ENCODE data around the gene GNG4.

The GNG4 gene

GRCh38 chr1:235649368-235650163 lies at the start of gene GNG4:
Gene GNG4, minus strand, starts transcription at chr1:235649784. Its CDS starts 65,946 bp downstream, at chr1:235583838.
- Histone ChIP-seq H3K36me3 (ENCODE audit: control insufficient read depth in 2 of 2, insufficient read depth in 2 of 2, low read length in 2 of 2) (no peaks in the 10 kb centered on the region), H3K27ac (ENCODE audit: low read length) (no peak within 1 kb of the TSS), H3K9ac (ENCODE audit: low read length in 2 of 2) (no peak within 1 kb of the TSS), H3K4me3 (ENCODE audit: low read length in 2 of 2) (peak within 1 kb of the TSS; percentile 48 to 67), H3K4me1 (ENCODE audit: control insufficient read depth, insufficient read depth, low read length) (peaks cover 20% of the 10 kb centered on the region), H3K9me3 (ENCODE audit: control insufficient read depth in 2 of 2, low read length in 2 of 2) (no peaks in the 10 kb centered on the region), H3K27me3 (ENCODE audit: control insufficient read depth in 1 of 2, insufficient read depth in 2 of 2, low read length in 2 of 2) (peaks cover 30 to 42% of the 10 kb centered on the region in 2 donors)

GRCh38 chr1:235697508-235697907 lies 47.9 kb upstream of the GNG4 start:
- Histone ChIP-seq H3K9me3 (ENCODE audit: control insufficient read depth in 2 of 2, low read length in 2 of 2) (no peaks in the 10 kb centered on the region), H3K4me3 (ENCODE audit: low read length in 2 of 2) (no peak overlapping the region), H3K4me1 (ENCODE audit: control insufficient read depth, insufficient read depth, low read length) (no peaks in the 10 kb centered on the region), H3K9ac (ENCODE audit: low read length in 2 of 2) (no peak overlapping the region), H3K27ac (ENCODE audit: low read length) (no peak overlapping the region), H3K36me3 (ENCODE audit: control insufficient read depth in 2 of 2, insufficient read depth in 2 of 2, low read length in 2 of 2) (peaks cover 23 to 31% of the 10 kb centered on the region in 2 donors), H3K27me3 (ENCODE audit: control insufficient read depth in 1 of 2, insufficient read depth in 2 of 2, low read length in 2 of 2) (no peaks in the 10 kb centered on the region)

GRCh38 chr1:235689356-235689755 lies 39.8 kb upstream of the GNG4 start:
- peaks cover 8 to 14% of the 10 kb centered on the region in 2 donors for H3K36me3 ChIP-seq (ENCODE audit: control insufficient read depth in 2 of 2, insufficient read depth in 2 of 2, low read length in 2 of 2)
- H3K27me3 ChIP-seq (ENCODE audit: control insufficient read depth in 1 of 2, insufficient read depth in 2 of 2, low read length in 2 of 2), result no peaks in the 10 kb centered on the region
- H3K9me3 ChIP-seq (ENCODE audit: control insufficient read depth in 2 of 2, low read length in 2 of 2), result no peaks in the 10 kb centered on the region
- H3K27ac ChIP-seq (ENCODE audit: low read length), result no peak overlapping the region
- no peak overlapping the region for H3K9ac ChIP-seq (ENCODE audit: low read length in 2 of 2)
- no peaks in the 10 kb centered on the region for H3K4me1 ChIP-seq (ENCODE audit: control insufficient read depth, insufficient read depth, low read length)
- no peak overlapping the region for H3K4me3 ChIP-seq (ENCODE audit: low read length in 2 of 2)

GRCh38 chr1:235688096-235688495 lies 38.5 kb upstream of the GNG4 start:
- no peak overlapping the region for H3K27ac ChIP-seq (ENCODE audit: low read length)
- no peaks in the 10 kb centered on the region for H3K4me1 ChIP-seq (ENCODE audit: control insufficient read depth, insufficient read depth, low read length)
- peaks cover 6 to 14% of the 10 kb centered on the region in 2 donors for H3K36me3 ChIP-seq (ENCODE audit: control insufficient read depth in 2 of 2, insufficient read depth in 2 of 2, low read length in 2 of 2)
- H3K9me3 ChIP-seq (ENCODE audit: control insufficient read depth in 2 of 2, low read length in 2 of 2), result no peaks in the 10 kb centered on the region
- no peak overlapping the region for H3K9ac ChIP-seq (ENCODE audit: low read length in 2 of 2)
- no peaks in the 10 kb centered on the region for H3K27me3 ChIP-seq (ENCODE audit: control insufficient read depth in 1 of 2, insufficient read depth in 2 of 2, low read length in 2 of 2)
- H3K4me3 ChIP-seq (ENCODE audit: low read length in 2 of 2), result no peak overlapping the region

- Histone ChIP-seq H3K36me3 (ENCODE audit: control insufficient read depth in 2 of 2, insufficient read depth in 2 of 2, low read length in 2 of 2) (peaks cover 11 to 17% of the 10 kb centered on the region in 2 donors), H3K27me3 (ENCODE audit: control insufficient read depth in 1 of 2, insufficient read depth in 2 of 2, low read length in 2 of 2) (no peaks in the 10 kb centered on the region), H3K9ac (ENCODE audit: low read length in 2 of 2) (no peak overlapping the region), H3K9me3 (ENCODE audit: control insufficient read depth in 2 of 2, low read length in 2 of 2) (no peaks in the 10 kb centered on the region), H3K4me1 (ENCODE audit: control insufficient read depth, insufficient read depth, low read length) (no peaks in the 10 kb centered on the region), H3K4me3 (ENCODE audit: low read length in 2 of 2) (no peak overlapping the region), H3K27ac (ENCODE audit: low read length) (no peak overlapping the region)
These were observed 34.1 kb upstream of the GNG4 start for GRCh38 chr1:235683653-235684052.

- H3K36me3 ChIP-seq (ENCODE audit: control insufficient read depth in 2 of 2, insufficient read depth in 2 of 2, low read length in 2 of 2), result peaks cover 11 to 12% of the 10 kb centered on the region in 2 donors
These were observed 32.6 kb upstream of the GNG4 start for GRCh38 chr1:235682216-235682615.

GRCh38 chr1:235679644-235680043 lies 30.1 kb upstream of the GNG4 start:
- H3K27me3 ChIP-seq (ENCODE audit: control insufficient read depth in 1 of 2, insufficient read depth in 2 of 2, low read length in 2 of 2), result no peaks in the 10 kb centered on the region
- H3K27ac ChIP-seq (ENCODE audit: low read length), result no peak overlapping the region
- peaks cover 16 to 27% of the 10 kb centered on the region in 2 donors for H3K36me3 ChIP-seq (ENCODE audit: control insufficient read depth in 2 of 2, insufficient read depth in 2 of 2, low read length in 2 of 2)
- H3K4me3 ChIP-seq (ENCODE audit: low read length in 2 of 2), result no peak overlapping the region
- H3K4me1 ChIP-seq (ENCODE audit: control insufficient read depth, insufficient read depth, low read length), result no peaks in the 10 kb centered on the region
- no peak overlapping the region for H3K9ac ChIP-seq (ENCODE audit: low read length in 2 of 2)
- peaks cover 0 to 5% of the 10 kb centered on the region in 2 donors for H3K9me3 ChIP-seq (ENCODE audit: control insufficient read depth in 2 of 2, low read length in 2 of 2)

More at GRCh38 chr1:235682216-235682615, 32.6 kb upstream of the GNG4 start:
- Histone ChIP-seq H3K9ac (ENCODE audit: low read length in 2 of 2) (no peak overlapping the region), H3K4me3 (ENCODE audit: low read length in 2 of 2) (no peak overlapping the region), H3K4me1 (ENCODE audit: control insufficient read depth, insufficient read depth, low read length) (no peaks in the 10 kb centered on the region), H3K27me3 (ENCODE audit: control insufficient read depth in 1 of 2, insufficient read depth in 2 of 2, low read length in 2 of 2) (no peaks in the 10 kb centered on the region), H3K9me3 (ENCODE audit: control insufficient read depth in 2 of 2, low read length in 2 of 2) (no peaks in the 10 kb centered on the region), H3K27ac (ENCODE audit: low read length) (no peak overlapping the region)

GRCh38 chr1:235679005-235679404 lies 29.4 kb upstream of the GNG4 start:
- H3K4me1 ChIP-seq (ENCODE audit: control insufficient read depth, insufficient read depth, low read length), result no peaks in the 10 kb centered on the region
- no peak overlapping the region for H3K4me3 ChIP-seq (ENCODE audit: low read length in 2 of 2)
- H3K36me3 ChIP-seq (ENCODE audit: control insufficient read depth in 2 of 2, insufficient read depth in 2 of 2, low read length in 2 of 2), result peaks cover 18 to 27% of the 10 kb centered on the region in 2 donors
- H3K9ac ChIP-seq (ENCODE audit: low read length in 2 of 2), result no peak overlapping the region
- H3K27me3 ChIP-seq (ENCODE audit: control insufficient read depth in 1 of 2, insufficient read depth in 2 of 2, low read length in 2 of 2), result no peaks in the 10 kb centered on the region
- H3K9me3 ChIP-seq (ENCODE audit: control insufficient read depth in 2 of 2, low read length in 2 of 2), result peaks cover 0 to 5% of the 10 kb centered on the region in 2 donors
- no peak overlapping the region for H3K27ac ChIP-seq (ENCODE audit: low read length)

- H3K4me1 ChIP-seq (ENCODE audit: control insufficient read depth, insufficient read depth, low read length), result no peaks in the 10 kb centered on the region
- H3K4me3 ChIP-seq (ENCODE audit: low read length in 2 of 2), result no peak overlapping the region
- H3K9me3 ChIP-seq (ENCODE audit: control insufficient read depth in 2 of 2, low read length in 2 of 2), result peaks cover 2 to 13% of the 10 kb centered on the region in 2 donors
- H3K36me3 ChIP-seq (ENCODE audit: control insufficient read depth in 2 of 2, insufficient read depth in 2 of 2, low read length in 2 of 2), result peaks cover 25 to 32% of the 10 kb centered on the region in 2 donors
- no peak overlapping the region for H3K9ac ChIP-seq (ENCODE audit: low read length in 2 of 2)
- no peaks in the 10 kb centered on the region for H3K27me3 ChIP-seq (ENCODE audit: control insufficient read depth in 1 of 2, insufficient read depth in 2 of 2, low read length in 2 of 2)
- H3K27ac ChIP-seq (ENCODE audit: low read length), result no peak overlapping the region
These were observed 25.7 kb upstream of the GNG4 start for GRCh38 chr1:235675152-235675890.

- H3K4me1 ChIP-seq (ENCODE audit: control insufficient read depth, insufficient read depth, low read length), result no peaks in the 10 kb centered on the region
- H3K27ac ChIP-seq (ENCODE audit: low read length), result no peak overlapping the region
- no peaks in the 10 kb centered on the region for H3K27me3 ChIP-seq (ENCODE audit: control insufficient read depth in 1 of 2, insufficient read depth in 2 of 2, low read length in 2 of 2)
- H3K4me3 ChIP-seq (ENCODE audit: low read length in 2 of 2), result no peak overlapping the region
- peaks cover 31 to 39% of the 10 kb centered on the region in 2 donors for H3K36me3 ChIP-seq (ENCODE audit: control insufficient read depth in 2 of 2, insufficient read depth in 2 of 2, low read length in 2 of 2)
- H3K9ac ChIP-seq (ENCODE audit: low read length in 2 of 2), result no peak overlapping the region
- peaks cover 9 to 22% of the 10 kb centered on the region in 2 donors for H3K9me3 ChIP-seq (ENCODE audit: control insufficient read depth in 2 of 2, low read length in 2 of 2)
These were observed 24.4 kb upstream of the GNG4 start for GRCh38 chr1:235673981-235674380.

All from stomach smooth muscle (tissue), 2 donors.